Astrocyte of the spinal cord (primary cell): ENCODE results near the gene CCDC88C.
A peak's percentile ranks its signal among the peaks of the same experiment; 100 is the strongest.

Experiments used
- DNase-seq: peaks from one replicate; pipeline ENCODE4 v3.0.0; 2011; ENCODE audit warnings: low read depth, low spot score
- H3K4me3 ChIP-seq: 2 replicates; pipeline ENCODE4 v1.5.1; 2011; ENCODE audit warnings: low read depth, mild to moderate bottlenecking, low read length, moderate library complexity
- in situ Hi-C: cut with HindIII; loops from 2 replicates; pipeline ENCODE4 v1.10.0; 2017; ENCODE audit warnings: low sequenced_read_pairs
- TF ChIP-seq, protein P1 (sequence below): IDR thresholded peaks from 2 replicates; pipeline ENCODE4 v1.5.1; 2012; ENCODE audit warnings: low read depth, mild to moderate bottlenecking, low read length, inconsistent platforms

The CCDC88C gene

DNA sequence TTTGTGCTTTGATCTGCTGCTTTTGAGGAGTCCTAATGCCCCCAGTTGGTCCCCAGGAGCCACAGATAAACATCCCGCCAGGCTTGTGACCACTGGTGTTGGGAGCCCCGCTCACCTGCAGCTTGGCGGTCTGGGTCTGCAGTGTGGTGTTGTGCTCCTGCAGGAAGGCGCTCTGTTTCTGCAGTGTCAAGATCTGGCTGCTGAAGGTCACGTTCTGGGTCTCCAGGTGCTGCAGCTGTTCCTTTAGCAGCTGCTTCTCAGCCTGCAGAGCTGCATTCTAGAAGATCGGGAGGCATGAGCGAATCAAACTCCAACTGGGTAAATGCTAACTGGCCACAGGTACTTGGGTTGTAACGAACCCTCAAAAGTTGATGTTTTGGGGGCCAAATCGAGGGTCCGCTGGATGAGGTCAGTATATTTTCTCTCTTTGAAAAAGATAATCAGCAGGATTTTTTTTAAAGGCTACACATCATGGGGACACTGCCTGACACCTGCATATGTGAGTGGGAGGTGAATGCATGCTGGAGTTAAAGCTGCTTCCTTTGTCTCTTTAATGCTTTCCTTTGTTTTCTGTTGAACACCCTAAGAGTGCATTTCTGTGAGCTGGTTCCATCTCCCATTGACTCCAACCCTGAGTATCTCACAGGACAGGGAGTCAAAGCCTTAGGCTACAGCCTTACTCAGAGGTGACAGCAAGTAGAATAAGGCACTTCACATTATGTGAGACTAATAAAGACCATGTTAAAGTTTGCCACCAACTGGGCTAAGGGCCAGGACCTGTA, 111.8 kb downstream of the CCDC88C start:
- in situ Hi-C loops: no loop called here
- TF ChIP-seq, protein P1, sequence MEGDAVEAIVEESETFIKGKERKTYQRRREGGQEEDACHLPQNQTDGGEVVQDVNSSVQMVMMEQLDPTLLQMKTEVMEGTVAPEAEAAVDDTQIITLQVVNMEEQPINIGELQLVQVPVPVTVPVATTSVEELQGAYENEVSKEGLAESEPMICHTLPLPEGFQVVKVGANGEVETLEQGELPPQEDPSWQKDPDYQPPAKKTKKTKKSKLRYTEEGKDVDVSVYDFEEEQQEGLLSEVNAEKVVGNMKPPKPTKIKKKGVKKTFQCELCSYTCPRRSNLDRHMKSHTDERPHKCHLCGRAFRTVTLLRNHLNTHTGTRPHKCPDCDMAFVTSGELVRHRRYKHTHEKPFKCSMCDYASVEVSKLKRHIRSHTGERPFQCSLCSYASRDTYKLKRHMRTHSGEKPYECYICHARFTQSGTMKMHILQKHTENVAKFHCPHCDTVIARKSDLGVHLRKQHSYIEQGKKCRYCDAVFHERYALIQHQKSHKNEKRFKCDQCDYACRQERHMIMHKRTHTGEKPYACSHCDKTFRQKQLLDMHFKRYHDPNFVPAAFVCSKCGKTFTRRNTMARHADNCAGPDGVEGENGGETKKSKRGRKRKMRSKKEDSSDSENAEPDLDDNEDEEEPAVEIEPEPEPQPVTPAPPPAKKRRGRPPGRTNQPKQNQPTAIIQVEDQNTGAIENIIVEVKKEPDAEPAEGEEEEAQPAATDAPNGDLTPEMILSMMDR: no peak
- no peak overlapping the region for H3K4me3 ChIP-seq
- no peak for DNase-seq

DNA sequence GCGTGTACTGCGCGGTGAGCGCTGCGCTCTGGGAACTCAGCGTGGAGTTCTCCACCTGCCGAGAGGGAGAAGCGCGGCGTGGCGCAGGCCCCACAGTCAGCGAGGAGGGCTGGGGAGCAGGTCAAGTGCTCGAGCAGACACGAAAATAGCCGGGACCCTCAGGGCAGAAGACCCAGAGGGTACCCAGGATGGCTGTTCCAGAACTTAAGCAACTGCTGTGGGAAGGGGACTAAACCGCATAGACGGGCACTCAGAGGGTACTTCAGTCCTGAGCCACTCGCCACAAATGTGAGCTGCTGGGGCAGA, 113.7 kb downstream of the CCDC88C start:
- in situ Hi-C loops: no loop called here
- H3K4me3 ChIP-seq: no peak overlapping the region
- TF ChIP-seq, protein P1: no peak
- DNase-seq: no peak

DNA sequence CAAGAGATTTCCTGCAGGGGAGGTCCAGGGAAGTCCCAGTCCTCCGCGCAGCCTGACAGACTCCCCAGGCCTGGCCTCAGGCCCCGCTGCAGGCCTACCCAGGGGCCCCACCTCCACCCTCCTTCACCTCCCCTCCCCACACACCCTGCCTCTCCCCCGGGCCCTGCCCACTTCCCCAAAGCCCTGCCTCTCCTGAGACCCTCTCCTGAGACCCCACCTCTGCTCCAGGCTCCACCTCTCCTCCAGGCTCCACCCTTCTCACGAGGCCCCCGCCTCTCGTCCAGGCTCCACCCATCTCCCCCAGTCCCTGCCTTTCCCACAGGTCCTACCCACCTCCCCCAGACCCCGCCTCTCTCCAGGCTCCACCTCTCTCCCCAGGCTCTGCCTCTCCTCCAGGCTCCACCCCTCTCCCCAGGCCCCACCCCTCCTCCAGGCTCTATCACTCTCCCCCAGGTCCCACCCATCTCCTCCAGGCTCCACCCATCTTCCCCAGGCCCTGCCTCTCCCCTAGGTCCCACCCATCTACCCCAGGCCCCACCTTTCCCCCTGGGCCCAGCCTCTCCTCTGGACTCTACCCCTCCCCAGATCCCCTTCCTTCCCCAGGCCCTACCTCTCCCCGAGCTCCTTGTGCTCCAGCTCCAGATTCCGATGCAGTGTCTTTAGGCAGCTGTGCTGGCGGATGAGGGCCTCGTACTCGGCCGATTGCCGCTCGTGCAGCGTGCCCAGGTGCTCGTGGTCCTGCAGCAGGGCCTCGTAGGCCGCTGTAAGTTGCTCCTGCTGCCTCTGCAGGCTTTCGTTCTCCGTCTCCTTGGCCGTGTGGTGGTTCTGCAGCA, 114.3 kb downstream of the CCDC88C start:
- no peak for DNase-seq
- in situ Hi-C loops: no loop called here
- TF ChIP-seq, protein P1: no peak
- no peak overlapping the region for H3K4me3 ChIP-seq

DNA sequence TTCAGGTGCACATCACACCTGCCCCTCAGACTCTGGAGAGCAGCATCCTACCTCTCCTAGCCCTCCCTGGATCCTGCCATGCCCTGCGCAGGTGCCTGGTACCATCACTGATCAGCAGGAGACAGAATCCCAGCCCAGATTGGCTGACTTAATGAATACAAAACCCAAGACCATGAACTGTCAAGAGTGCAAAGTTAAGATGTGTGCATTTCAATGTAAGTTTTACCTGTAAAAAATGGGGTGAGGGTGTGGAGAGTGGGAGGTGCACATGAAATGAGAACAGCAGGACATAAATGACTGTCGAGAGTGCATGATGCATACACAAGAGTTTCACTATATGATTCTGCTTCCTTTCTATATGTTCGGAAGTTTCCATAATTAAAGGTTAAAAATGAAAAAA, 115.2 kb downstream of the CCDC88C start:
- TF ChIP-seq, protein P1: no peak

DNA sequence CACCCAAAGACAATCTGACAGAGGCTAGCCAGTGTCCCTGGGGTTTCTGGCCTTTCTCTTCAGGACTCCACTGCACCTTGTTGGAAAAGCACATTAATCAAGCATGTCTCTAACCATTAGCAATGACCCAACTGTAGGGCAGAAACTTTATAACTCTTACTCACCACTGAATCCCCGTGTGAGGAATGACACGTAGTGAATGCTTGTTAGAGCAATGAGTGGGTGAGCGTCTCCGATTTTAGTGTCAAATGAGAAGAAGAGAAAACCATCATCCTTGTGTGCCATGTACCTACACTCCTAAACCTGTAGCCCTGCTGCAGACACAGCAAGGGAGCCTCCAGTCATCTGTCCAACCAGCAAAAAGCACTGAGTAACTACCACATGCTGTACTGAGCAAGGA, 116.7 kb downstream of the CCDC88C start:
- in situ Hi-C loops: no loop called here
- TF ChIP-seq, protein P1: no peak
- H3K4me3 ChIP-seq: no peak overlapping the region
- DNase-seq: no peak

More for the DNA sequence above, 115.2 kb downstream of the CCDC88C start:
- DNase-seq: no peak
- in situ Hi-C loops: no loop called here
- H3K4me3 ChIP-seq: no peak overlapping the region

DNA sequence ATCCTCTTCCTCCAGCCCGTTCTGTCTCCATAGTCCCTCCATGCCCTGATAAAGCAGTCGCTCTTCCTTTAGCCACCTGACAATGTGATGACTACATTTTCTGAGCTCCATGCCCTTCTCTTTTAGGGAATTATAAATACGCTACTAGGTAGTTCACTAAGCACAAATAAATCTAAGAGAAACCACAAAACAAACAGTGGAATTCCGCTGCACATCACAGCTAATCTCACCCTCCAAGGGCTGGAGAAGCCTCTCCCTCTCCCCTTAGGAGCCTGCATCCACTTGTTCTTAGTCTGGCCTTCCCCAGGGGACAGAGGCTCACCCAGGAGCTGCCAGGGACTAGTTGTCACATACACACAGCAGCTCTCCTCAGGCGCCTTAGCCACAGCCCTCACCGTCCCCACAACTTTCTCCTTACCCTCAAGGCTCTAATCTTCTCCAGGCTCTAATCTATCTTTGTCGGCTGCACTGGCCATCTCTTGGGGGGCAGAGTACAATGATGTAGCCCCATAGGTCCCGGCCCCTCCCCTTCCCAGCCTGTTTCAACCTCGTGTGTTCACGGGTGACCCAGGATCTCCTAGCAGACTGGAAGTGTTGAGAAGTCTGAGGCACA, 117.2 kb downstream of the CCDC88C start:
- TF ChIP-seq, protein P1: no peak
- DNase-seq: peak; percentile 17
- in situ Hi-C loops: no loop called here
- H3K4me3 ChIP-seq: no peak overlapping the region
